Measurements from ENCODE around the gene IL1RAPL1. TPM values are rescaled to one million over a fixed set of nuclear protein-coding genes. Genes with fewer than 3 reads are reported as not detected.

Gene IL1RAPL1
- total RNA-seq, 5 donors from 2014 or later (not counting 1 experiment from before 2014, with no cell fraction given): not detected

DNA sequence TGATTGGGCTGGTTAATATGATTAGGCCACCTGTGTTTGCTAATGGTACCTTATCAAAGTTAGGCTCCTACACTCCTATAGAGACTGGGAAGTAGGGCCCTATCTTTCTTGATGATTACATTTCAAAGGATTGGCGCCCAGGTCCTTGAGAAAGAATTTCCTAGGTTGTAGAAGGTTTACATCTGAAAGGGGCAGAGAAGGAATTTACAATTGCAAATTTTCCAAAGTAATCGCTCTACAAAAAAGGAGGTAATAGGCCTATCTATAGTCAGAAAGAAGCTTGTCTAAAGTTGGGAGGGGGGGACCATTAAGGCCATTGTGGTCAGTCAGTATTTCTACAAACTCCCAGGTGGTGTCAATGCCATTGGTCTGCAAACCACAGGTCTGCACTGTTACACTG lies 638.4 kb downstream of the IL1RAPL1 start:
- Mint-ChIP-seq H3K36me3 (no peaks in the 10 kb centered on the region), H3K9me3 (peaks cover 0 to 6% (median 0%) of the 10 kb centered on the region in 3 donors), H3K4me3 (no peak overlapping the region), H3K27me3 (no peaks in the 10 kb centered on the region), H3K27ac (no peak overlapping the region), H3K4me1 (no peaks in the 10 kb centered on the region)
- POLR2A ChIA-PET: no interaction called here
- Histone ChIP-seq H3K27me3 (replicated peaks in 1 of 2; ENCODE audit: control insufficient read depth in 2 of 2, extremely low read depth in 1 of 2, insufficient read depth in 2 of 2, low read length in 1 of 2) (no peaks in the 10 kb centered on the region), H3K9me3 (no peaks in the 10 kb centered on the region), H3K27ac (ENCODE audit: low read length) (no peak overlapping the region), H3K4me1 (ENCODE audit: control insufficient read depth in 1 of 2, extremely low read depth in 1 of 2, insufficient read depth in 2 of 2, low read length in 2 of 2) (no peaks in the 10 kb centered on the region), H3K36me3 (ENCODE audit: control insufficient read depth in 2 of 2, extremely low read depth in 1 of 2, insufficient read depth in 1 of 2, low read length in 1 of 2) (no peaks in the 10 kb centered on the region), H3K4me3 (ENCODE audit: control insufficient read depth in 1 of 2, extremely low read depth in 1 of 2, low read length in 1 of 2) (no peak overlapping the region)
- no CpG with 5 or more reads among the region's 2 CpGs for WGBS (ENCODE audit: insufficient coverage)
- DNase-seq (no peak), ATAC-seq (replicated peaks in 1 of 4) (no peak)
- CTCF ChIA-PET: no interaction called here

DNA sequence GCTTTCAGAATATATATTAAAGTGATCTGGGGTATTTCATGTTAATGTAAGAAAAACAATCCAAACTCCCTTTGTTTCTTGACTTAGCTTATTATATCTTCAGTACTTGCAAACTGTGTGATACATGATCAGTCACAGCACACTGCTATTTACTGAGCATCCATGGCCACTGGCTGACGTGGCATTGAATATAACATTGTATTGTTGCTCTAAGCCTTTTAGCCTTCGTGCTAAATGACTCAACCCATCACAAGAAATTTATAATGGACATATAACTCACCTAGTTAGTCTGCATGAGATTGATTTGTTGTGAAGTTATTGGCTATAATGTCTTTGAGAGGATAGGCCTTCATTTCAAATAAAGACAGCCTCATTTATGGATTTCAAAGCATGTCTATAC lies 642.6 kb downstream of the IL1RAPL1 start:
- Mint-ChIP-seq H3K9me3 (peaks cover 0 to 12% (median 4%) of the 10 kb centered on the region in 3 donors), H3K27me3 (no peaks in the 10 kb centered on the region), H3K4me3 (no peak overlapping the region), H3K27ac (no peak overlapping the region), H3K4me1 (no peaks in the 10 kb centered on the region), H3K36me3 (no peaks in the 10 kb centered on the region)
- ChIA-PET CTCF (no interaction called here), POLR2A (no interaction called here)
- Histone ChIP-seq H3K9me3 (no peaks in the 10 kb centered on the region), H3K36me3 (ENCODE audit: control insufficient read depth in 2 of 2, extremely low read depth in 1 of 2, insufficient read depth in 1 of 2, low read length in 1 of 2) (no peaks in the 10 kb centered on the region), H3K4me3 (ENCODE audit: control insufficient read depth in 1 of 2, extremely low read depth in 1 of 2, low read length in 1 of 2) (no peak overlapping the region), H3K4me1 (ENCODE audit: control insufficient read depth in 1 of 2, extremely low read depth in 1 of 2, insufficient read depth in 2 of 2, low read length in 2 of 2) (no peaks in the 10 kb centered on the region), H3K27ac (ENCODE audit: low read length) (no peak overlapping the region), H3K27me3 (replicated peaks in 1 of 2; ENCODE audit: control insufficient read depth in 2 of 2, extremely low read depth in 1 of 2, insufficient read depth in 2 of 2, low read length in 1 of 2) (no peaks in the 10 kb centered on the region)
- ATAC-seq (replicated peaks in 1 of 4) (no peak), DNase-seq (no peak)
- WGBS (ENCODE audit: insufficient coverage): no CpG with 5 or more reads among the region's 2 CpGs

DNA sequence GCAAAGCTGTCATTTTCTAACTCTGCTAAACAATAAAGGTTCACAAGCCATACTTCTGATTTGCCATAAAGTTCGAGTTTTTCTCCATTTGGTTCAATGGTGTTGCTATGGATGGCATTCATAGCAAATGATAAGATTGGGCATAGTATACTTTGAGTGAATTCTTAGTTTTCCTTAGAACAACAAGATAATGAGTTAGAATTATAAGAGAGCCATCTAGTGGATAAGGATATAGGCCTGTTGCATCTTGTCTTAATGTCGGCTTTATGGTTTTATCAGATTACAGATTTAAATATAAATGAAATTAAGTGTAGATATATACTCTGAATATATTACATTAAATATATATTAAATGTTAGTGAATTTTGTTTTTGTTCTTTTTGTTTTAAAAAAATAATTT lies 644.6 kb downstream of the IL1RAPL1 start:
- peaks cover 0 to 12% (median 4%) of the 10 kb centered on the region in 3 donors for H3K9me3 Mint-ChIP-seq
- H3K4me1 Mint-ChIP-seq: no peaks in the 10 kb centered on the region
- no peak overlapping the region for H3K4me3 ChIP-seq (ENCODE audit: control insufficient read depth in 1 of 2, extremely low read depth in 1 of 2, low read length in 1 of 2)
- H3K27me3 Mint-ChIP-seq: no peaks in the 10 kb centered on the region
- no peaks in the 10 kb centered on the region for H3K27me3 ChIP-seq (replicated peaks in 1 of 2; ENCODE audit: control insufficient read depth in 2 of 2, extremely low read depth in 1 of 2, insufficient read depth in 2 of 2, low read length in 1 of 2)
- POLR2A ChIA-PET: no interaction called here
- CTCF ChIA-PET: no interaction called here
- ATAC-seq (replicated peaks in 1 of 4) (no peak), DNase-seq (no peak)
- H3K27ac ChIP-seq (ENCODE audit: low read length): no peak overlapping the region
- no peak overlapping the region for H3K4me3 Mint-ChIP-seq
- no peaks in the 10 kb centered on the region for H3K36me3 Mint-ChIP-seq
- WGBS (ENCODE audit: insufficient coverage): no CpG with 5 or more reads among the region's 2 CpGs
- no peaks in the 10 kb centered on the region for H3K4me1 ChIP-seq (ENCODE audit: control insufficient read depth in 1 of 2, extremely low read depth in 1 of 2, insufficient read depth in 2 of 2, low read length in 2 of 2)
- no peak overlapping the region for H3K27ac Mint-ChIP-seq
- H3K9me3 ChIP-seq: no peaks in the 10 kb centered on the region
- H3K36me3 ChIP-seq (ENCODE audit: control insufficient read depth in 2 of 2, extremely low read depth in 1 of 2, insufficient read depth in 1 of 2, low read length in 1 of 2): no peaks in the 10 kb centered on the region

DNA sequence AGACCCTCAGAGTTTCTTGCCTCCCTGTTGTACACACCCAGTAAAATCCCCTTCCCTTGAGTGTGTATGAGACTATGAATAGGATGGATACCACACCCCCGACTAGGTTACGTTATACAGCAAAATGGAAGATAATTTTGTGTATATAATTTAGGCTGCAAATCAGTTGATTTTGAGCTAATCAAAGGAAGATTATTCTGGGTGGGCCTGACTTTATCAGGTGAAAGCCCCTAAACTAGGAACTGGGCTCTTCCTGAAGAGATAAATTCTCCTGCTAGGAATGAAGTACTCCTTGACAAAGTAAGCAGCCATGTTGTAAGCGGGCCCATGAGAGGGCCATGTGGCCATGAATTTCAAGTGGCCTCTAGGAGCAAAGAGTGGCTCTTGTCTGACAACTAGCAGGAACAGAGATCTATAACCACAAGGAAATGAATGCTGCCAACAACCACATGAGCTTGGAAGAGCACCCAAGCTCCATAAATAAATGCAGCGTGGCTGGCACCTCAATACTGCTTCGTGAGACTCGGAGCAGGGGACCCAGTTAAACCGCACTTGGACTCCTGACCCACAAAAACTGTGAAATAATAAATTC lies 646.4 kb downstream of the IL1RAPL1 start:
- DNase-seq (no peak), ATAC-seq (replicated peaks in 1 of 4) (no peak)
- Mint-ChIP-seq H3K27me3 (no peaks in the 10 kb centered on the region), H3K4me1 (no peaks in the 10 kb centered on the region), H3K4me3 (no peak overlapping the region), H3K27ac (no peak overlapping the region), H3K9me3 (peaks cover 0 to 10% (median 4%) of the 10 kb centered on the region in 3 donors), H3K36me3 (no peaks in the 10 kb centered on the region)
- Histone ChIP-seq H3K27me3 (replicated peaks in 1 of 2; ENCODE audit: control insufficient read depth in 2 of 2, extremely low read depth in 1 of 2, insufficient read depth in 2 of 2, low read length in 1 of 2) (no peaks in the 10 kb centered on the region), H3K9me3 (no peaks in the 10 kb centered on the region), H3K4me1 (ENCODE audit: control insufficient read depth in 1 of 2, extremely low read depth in 1 of 2, insufficient read depth in 2 of 2, low read length in 2 of 2) (no peaks in the 10 kb centered on the region), H3K36me3 (ENCODE audit: control insufficient read depth in 2 of 2, extremely low read depth in 1 of 2, insufficient read depth in 1 of 2, low read length in 1 of 2) (no peaks in the 10 kb centered on the region), H3K4me3 (ENCODE audit: control insufficient read depth in 1 of 2, extremely low read depth in 1 of 2, low read length in 1 of 2) (no peak overlapping the region), H3K27ac (ENCODE audit: low read length) (no peak overlapping the region)
- POLR2A ChIA-PET: no interaction called here
- whole genome bisulfite sequencing (ENCODE audit: insufficient coverage): no CpG with 5 or more reads among the region's 7 CpGs
- CTCF ChIA-PET: no interaction called here

DNA sequence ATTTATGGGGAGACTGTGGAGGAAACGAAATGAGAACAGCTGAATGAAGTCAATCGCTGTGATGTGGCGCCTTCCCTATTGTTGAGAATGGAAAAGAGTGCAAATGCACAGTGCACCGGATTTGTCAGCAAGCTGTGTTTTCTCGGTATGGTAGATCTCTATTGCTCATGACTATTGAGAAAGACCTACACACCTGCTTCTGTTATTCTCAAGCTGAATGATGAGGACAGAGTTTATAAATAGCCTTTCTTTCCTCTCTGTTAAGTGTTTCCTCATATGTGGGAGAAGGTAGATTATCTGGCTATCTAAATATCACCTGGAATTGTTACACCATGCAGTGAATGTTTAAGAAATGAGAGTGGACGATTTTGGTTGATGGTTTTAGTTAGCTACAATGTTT lies 650.7 kb downstream of the IL1RAPL1 start:
- Mint-ChIP-seq H3K4me3 (no peak overlapping the region), H3K27me3 (no peaks in the 10 kb centered on the region), H3K36me3 (no peaks in the 10 kb centered on the region), H3K9me3 (peaks cover 0 to 3% (median 0%) of the 10 kb centered on the region in 3 donors), H3K4me1 (no peaks in the 10 kb centered on the region), H3K27ac (no peak overlapping the region)
- H3K27ac ChIP-seq (ENCODE audit: low read length): no peak overlapping the region
- no peak overlapping the region for H3K4me3 ChIP-seq (ENCODE audit: control insufficient read depth in 1 of 2, extremely low read depth in 1 of 2, low read length in 1 of 2)
- no peak for ATAC-seq (replicated peaks in 1 of 4)
- DNase-seq: no peak
- ChIA-PET POLR2A (no interaction called here), CTCF (no interaction called here)
- no CpG with 5 or more reads among the region's 6 CpGs for WGBS (ENCODE audit: insufficient coverage)
- no peaks in the 10 kb centered on the region for H3K4me1 ChIP-seq (ENCODE audit: control insufficient read depth in 1 of 2, extremely low read depth in 1 of 2, insufficient read depth in 2 of 2, low read length in 2 of 2)
- no peaks in the 10 kb centered on the region for H3K27me3 ChIP-seq (replicated peaks in 1 of 2; ENCODE audit: control insufficient read depth in 2 of 2, extremely low read depth in 1 of 2, insufficient read depth in 2 of 2, low read length in 1 of 2)
- no peaks in the 10 kb centered on the region for H3K36me3 ChIP-seq (ENCODE audit: control insufficient read depth in 2 of 2, extremely low read depth in 1 of 2, insufficient read depth in 1 of 2, low read length in 1 of 2)
- H3K9me3 ChIP-seq: no peaks in the 10 kb centered on the region

DNA sequence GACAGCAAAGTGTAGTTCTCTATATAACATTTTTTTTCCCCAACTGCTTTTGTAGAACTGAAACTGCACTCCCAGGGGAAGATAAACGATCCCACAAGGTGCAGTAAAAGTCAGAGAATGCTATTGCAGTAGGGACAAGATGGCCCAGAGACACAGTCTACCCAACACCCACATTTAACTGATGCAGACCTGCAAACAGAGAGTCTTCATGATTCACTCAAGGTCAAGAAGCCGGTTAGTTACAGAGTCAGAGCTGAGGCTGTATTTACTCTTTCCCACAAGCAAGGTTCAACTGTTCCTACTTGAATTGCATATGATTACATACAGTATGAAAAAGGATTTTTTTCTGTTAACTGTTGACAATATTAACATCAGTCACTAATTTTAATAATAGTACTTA lies 654.6 kb downstream of the IL1RAPL1 start:
- Mint-ChIP-seq H3K27ac (no peak overlapping the region), H3K4me3 (no peak overlapping the region), H3K9me3 (peaks cover 2 to 9% (median 5%) of the 10 kb centered on the region in 3 donors), H3K36me3 (no peaks in the 10 kb centered on the region), H3K27me3 (no peaks in the 10 kb centered on the region), H3K4me1 (no peaks in the 10 kb centered on the region)
- Histone ChIP-seq H3K4me3 (ENCODE audit: control insufficient read depth in 1 of 2, extremely low read depth in 1 of 2, low read length in 1 of 2) (no peak overlapping the region), H3K27me3 (replicated peaks in 1 of 2; ENCODE audit: control insufficient read depth in 2 of 2, extremely low read depth in 1 of 2, insufficient read depth in 2 of 2, low read length in 1 of 2) (no peaks in the 10 kb centered on the region), H3K27ac (ENCODE audit: low read length) (no peak overlapping the region), H3K36me3 (ENCODE audit: control insufficient read depth in 2 of 2, extremely low read depth in 1 of 2, insufficient read depth in 1 of 2, low read length in 1 of 2) (no peaks in the 10 kb centered on the region), H3K9me3 (no peaks in the 10 kb centered on the region), H3K4me1 (ENCODE audit: control insufficient read depth in 1 of 2, extremely low read depth in 1 of 2, insufficient read depth in 2 of 2, low read length in 2 of 2) (no peaks in the 10 kb centered on the region)
- CTCF ChIA-PET: no interaction called here
- DNase-seq: no peak
- ATAC-seq (replicated peaks in 1 of 4): no peak
- no CpG with 5 or more reads among the region's 2 CpGs for whole genome bisulfite sequencing (ENCODE audit: insufficient coverage)
- POLR2A ChIA-PET: no interaction called here

DNA sequence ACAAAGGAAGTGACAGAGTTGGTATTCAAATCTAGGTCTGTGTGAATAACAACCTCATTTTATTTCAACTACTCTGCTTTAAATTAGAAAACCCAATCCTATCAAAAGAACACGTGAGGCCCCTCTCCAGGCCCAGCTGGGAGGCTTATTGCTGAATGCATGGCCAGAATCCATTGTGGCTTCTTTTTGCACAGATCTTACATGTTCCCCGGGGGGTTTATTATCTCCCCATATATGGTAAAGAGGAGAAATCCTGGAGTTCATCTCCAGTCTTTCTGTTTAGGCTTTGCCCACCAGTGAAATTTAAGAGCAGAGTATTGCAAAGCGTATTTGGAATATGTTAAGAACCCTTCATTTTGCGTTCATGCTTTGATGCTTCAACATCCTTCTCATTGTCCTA lies 655.6 kb downstream of the IL1RAPL1 start:
- H3K36me3 Mint-ChIP-seq: no peaks in the 10 kb centered on the region
- Histone ChIP-seq H3K27me3 (replicated peaks in 1 of 2; ENCODE audit: control insufficient read depth in 2 of 2, extremely low read depth in 1 of 2, insufficient read depth in 2 of 2, low read length in 1 of 2) (no peaks in the 10 kb centered on the region), H3K36me3 (ENCODE audit: control insufficient read depth in 2 of 2, extremely low read depth in 1 of 2, insufficient read depth in 1 of 2, low read length in 1 of 2) (no peaks in the 10 kb centered on the region), H3K9me3 (no peaks in the 10 kb centered on the region), H3K4me1 (ENCODE audit: control insufficient read depth in 1 of 2, extremely low read depth in 1 of 2, insufficient read depth in 2 of 2, low read length in 2 of 2) (no peaks in the 10 kb centered on the region), H3K27ac (ENCODE audit: low read length) (no peak overlapping the region), H3K4me3 (ENCODE audit: control insufficient read depth in 1 of 2, extremely low read depth in 1 of 2, low read length in 1 of 2) (no peak overlapping the region)
- peaks cover 2 to 9% (median 5%) of the 10 kb centered on the region in 3 donors for H3K9me3 Mint-ChIP-seq
- CTCF ChIA-PET: no interaction called here
- POLR2A ChIA-PET: no interaction called here
- no peak for DNase-seq
- H3K27ac Mint-ChIP-seq: no peak overlapping the region
- H3K27me3 Mint-ChIP-seq: no peaks in the 10 kb centered on the region
- no peaks in the 10 kb centered on the region for H3K4me1 Mint-ChIP-seq
- no peak for ATAC-seq (replicated peaks in 1 of 4)
- WGBS (ENCODE audit: insufficient coverage): 100% methylated on average over 2 of the region's 4 CpGs
- H3K4me3 Mint-ChIP-seq: no peak overlapping the region

Data from T-cell (primary cell).